HG03139 (cell line): ENCODE results near the gene SVOP.

ENCODE experiments used
- ATAC-seq: cut with Tn5 transposase; IDR thresholded peaks from one replicate; pipeline ENCODE4 v1.9.1; 2021; ENCODE audit not compliant: unreplicated experiment

Gene SVOP

GRCh38 chr12:108939594-108939993, 81.3 kb downstream of the SVOP start:
- no peak for ATAC-seq

GRCh38 chr12:108938247-108938924, 82.5 kb downstream of the SVOP start:
- no peak for ATAC-seq

- ATAC-seq: no peak
Measured at GRCh38 chr12:108935159-108935763, 85.6 kb downstream of the SVOP start.

GRCh38 chr12:108933949-108934348, 86.9 kb downstream of the SVOP start:
- ATAC-seq: no peak

- no peak for ATAC-seq
Measured at GRCh38 chr12:108930756-108931155, 90.1 kb downstream of the SVOP start.

- no peak for ATAC-seq
Measured at GRCh38 chr12:108930155-108930554, 90.7 kb downstream of the SVOP start.

- ATAC-seq: no peak
Measured at GRCh38 chr12:108928695-108929094, 92.2 kb downstream of the SVOP start.

GRCh38 chr12:108922918-108923317, 98.0 kb downstream of the SVOP start:
- no peak for ATAC-seq

- no peak for ATAC-seq
Measured at GRCh38 chr12:108921946-108922345, 98.9 kb downstream of the SVOP start.

- no peak for ATAC-seq
Measured at GRCh38 chr12:108918960-108919642, 101.8 kb downstream of the SVOP start.

GRCh38 chr12:108918206-108918605, 102.7 kb downstream of the SVOP start:
- no peak for ATAC-seq

- ATAC-seq: no peak
Measured at GRCh38 chr12:108916336-108916735, 104.5 kb downstream of the SVOP start.

GRCh38 chr12:108915632-108916133, 105.2 kb downstream of the SVOP start:
- no peak for ATAC-seq

GRCh38 chr12:108914121-108914531, 106.7 kb downstream of the SVOP start:
- ATAC-seq: no peak

GRCh38 chr12:108912361-108912760, 108.5 kb downstream of the SVOP start:
- ATAC-seq: no peak

GRCh38 chr12:108911915-108912314, 109.0 kb downstream of the SVOP start:
- no peak for ATAC-seq

- ATAC-seq: no peak
Measured at GRCh38 chr12:108910336-108910735, 110.5 kb downstream of the SVOP start.

- no peak for ATAC-seq
Measured at GRCh38 chr12:108907839-108908351, 113.0 kb downstream of the SVOP start.

- ATAC-seq: no peak
Measured at GRCh38 chr12:108906971-108907370, 113.9 kb downstream of the SVOP start.

- no peak for ATAC-seq
Measured at GRCh38 chr12:108905725-108906124, 115.1 kb downstream of the SVOP start.

GRCh38 chr12:108899145-108899544, 121.7 kb downstream of the SVOP start:
- no peak for ATAC-seq

GRCh38 chr12:108896817-108897216, 124.1 kb downstream of the SVOP start:
- no peak for ATAC-seq
